Choroid plexus epithelial cell (primary cell): ENCODE data around the gene TRAF3IP1.

Experiments used
- DNase-seq: peaks from one replicate; pipeline ENCODE4 v3.0.0-alpha.2; 2010; ENCODE audit warnings: low read depth
- H3K4me3 ChIP-seq: 2 replicates; pipeline ENCODE4 v1.5.1; 2011; ENCODE audit warnings: low read depth, mild to moderate bottlenecking, control low read depth, low read length, moderate library complexity
- CTCF ChIP-seq: conservative IDR thresholded peaks from 2 replicates; pipeline ENCODE4 v1.5.1; 2011; ENCODE audit warnings: low read depth, mild to moderate bottlenecking, control low read depth, inconsistent platforms, low read length, moderate library complexity

Gene TRAF3IP1

DNA sequence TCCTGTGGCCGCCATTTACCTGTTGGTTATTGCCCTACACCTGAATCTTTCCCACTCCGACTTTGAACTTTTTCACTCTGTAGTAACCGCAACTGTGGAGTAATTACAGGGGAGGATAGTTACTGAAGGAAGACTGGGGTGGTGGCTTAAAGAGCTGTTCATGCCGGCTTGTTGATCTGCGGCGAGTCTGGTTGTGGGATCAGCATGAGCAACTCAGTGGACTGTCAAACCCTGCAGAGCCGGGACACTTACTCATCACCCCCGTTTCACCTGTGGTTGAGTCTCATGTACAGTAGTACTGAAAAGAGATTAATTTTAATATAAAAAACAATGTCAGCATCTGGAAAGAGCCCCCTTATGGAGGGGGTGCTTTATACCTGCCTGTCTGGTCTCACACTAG, 108.5 kb downstream of the TRAF3IP1 start:
- no peak for TF ChIP-seq CTCF
- no peak for DNase-seq
- H3K4me3 ChIP-seq: no peak overlapping the region

DNA sequence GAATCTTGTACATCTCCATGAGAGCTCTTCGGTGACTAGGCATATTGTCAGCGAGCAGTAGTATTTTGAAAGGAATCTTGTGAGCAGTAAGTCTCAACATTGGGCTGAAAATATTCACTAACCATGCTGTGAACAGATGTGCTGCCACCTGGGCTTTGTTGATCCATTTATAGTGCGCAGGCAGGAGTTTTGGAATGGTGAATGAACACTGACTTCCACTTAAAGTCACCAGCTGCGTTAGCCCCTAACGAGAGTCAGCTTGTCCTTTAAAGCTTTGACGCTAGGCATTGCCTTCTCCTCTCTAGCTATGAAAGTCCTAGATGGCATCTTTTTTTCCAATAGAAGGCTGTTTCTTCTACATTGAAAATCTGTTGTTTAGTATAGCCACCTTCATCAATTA, 110.5 kb downstream of the TRAF3IP1 start:
- H3K4me3 ChIP-seq: no peak overlapping the region
- no peak for TF ChIP-seq CTCF

GRCh38 chr2:238431456-238431855, 111.1 kb downstream of the TRAF3IP1 start:
- DNase-seq: no peak
- no peak for TF ChIP-seq CTCF
- H3K4me3 ChIP-seq: no peak overlapping the region

More for the DNA sequence above, 110.5 kb downstream of the TRAF3IP1 start:
- no peak for DNase-seq

- no peak overlapping the region for H3K4me3 ChIP-seq
- TF ChIP-seq CTCF: peak; percentile 21
- DNase-seq: no peak
Observed at GRCh38 chr2:238433300-238433915, 113.1 kb downstream of the TRAF3IP1 start.

- no peak overlapping the region for H3K4me3 ChIP-seq
- DNase-seq: peak; percentile 85
- no peak for TF ChIP-seq CTCF
Observed at GRCh38 chr2:238433941-238434845, 113.9 kb downstream of the TRAF3IP1 start.

DNA sequence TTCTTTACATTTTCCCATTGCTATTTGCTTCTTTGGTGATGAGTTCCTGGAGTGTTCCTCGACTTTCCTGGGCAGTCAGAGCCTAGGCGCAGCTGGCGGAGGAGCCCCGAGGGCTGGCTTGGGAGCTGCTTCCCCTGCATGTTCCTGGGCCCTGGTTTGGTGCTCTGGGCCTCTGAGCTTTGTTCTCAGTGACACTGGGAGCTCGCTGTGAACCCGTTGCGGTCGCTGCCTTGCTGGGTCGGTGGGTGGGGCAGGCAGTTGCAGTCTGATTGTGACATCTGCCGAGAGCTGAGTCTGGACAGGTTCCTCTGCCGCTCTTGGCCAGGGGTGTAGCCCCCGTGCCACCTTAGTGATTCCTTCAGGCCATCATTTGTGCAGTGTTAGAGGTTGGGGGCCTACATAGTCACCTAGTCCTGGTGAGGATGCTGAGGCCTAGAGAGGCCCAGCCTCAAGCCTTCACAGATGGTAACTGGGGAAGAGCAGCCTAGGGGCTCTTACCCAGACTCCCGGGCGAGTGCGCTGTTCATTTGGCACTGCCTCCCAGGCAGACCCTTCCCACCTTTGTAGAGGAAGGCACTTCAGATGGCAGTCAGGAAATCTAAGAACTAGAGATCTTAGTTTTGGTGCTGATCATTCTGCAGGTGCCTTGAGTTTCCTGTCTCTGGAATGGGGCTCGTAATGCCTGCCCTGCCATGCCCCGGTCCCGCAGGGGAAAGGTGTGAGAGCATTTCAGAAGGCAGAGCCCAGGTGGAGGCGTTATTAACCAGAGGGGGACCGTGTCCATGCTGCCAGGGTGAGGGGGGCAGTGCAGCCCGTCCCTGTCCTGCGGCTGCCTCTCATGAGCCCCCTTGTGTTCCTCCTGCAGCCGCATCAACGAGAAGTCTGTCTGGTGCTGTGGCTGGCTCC, 114.8 kb downstream of the TRAF3IP1 start:
- DNase-seq: peak; percentile 28
- H3K4me3 ChIP-seq: no peak overlapping the region
- no peak for TF ChIP-seq CTCF
